ENCODE data around the gene ADAP1.
"Not testable (repeated sequence)": the region's sequence is repeated elsewhere in the genome, so short reads cannot be mapped to it uniquely, and the experiment has no call there.

Gene ADAP1, protein sequence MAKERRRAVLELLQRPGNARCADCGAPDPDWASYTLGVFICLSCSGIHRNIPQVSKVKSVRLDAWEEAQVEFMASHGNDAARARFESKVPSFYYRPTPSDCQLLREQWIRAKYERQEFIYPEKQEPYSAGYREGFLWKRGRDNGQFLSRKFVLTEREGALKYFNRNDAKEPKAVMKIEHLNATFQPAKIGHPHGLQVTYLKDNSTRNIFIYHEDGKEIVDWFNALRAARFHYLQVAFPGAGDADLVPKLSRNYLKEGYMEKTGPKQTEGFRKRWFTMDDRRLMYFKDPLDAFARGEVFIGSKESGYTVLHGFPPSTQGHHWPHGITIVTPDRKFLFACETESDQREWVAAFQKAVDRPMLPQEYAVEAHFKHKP

DNA sequence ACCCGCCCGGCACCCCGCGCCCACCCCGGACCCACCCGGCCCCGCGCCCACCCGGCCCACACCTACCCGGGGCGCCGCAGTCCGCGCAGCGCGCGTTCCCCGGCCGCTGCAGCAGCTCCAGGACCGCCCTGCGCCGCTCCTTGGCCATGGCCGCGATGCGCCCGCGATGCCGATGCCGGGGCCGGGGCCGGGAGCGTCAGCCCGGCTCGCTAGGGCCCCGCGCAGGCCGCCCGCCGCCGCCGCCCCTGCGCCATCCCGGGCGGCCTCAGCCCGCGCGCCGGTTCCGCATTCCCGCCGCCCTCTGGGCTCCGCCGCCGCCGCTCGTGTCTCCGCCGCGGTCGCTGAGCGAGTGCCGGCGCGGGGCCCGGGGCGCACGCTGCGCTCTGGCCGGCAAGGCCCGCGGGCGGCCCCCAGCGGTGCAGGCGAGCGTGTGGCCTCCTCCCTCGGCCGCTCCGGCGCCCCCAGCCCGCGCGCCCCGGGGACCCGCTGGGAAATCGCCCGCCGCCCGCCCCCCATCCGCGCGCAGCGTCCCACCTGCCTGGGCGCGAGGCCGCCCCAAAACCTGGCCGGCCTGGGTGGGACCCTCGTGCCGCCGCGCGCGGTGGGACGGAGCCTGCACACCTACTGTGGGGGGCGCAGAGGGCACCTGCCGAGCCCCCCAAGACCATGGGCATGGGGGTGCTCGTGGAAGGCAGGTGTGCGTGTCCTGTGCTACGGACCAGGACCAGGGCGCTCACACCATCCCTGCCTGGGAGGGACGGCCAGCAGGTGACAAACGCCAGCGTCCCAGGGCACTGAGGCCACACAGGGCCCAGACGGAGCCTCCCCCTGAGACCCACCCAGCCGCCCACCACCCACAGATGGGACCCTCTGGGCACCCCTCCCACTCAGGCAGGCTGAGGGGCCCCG lies at the start of gene ADAP1:
Gene ADAP1 (minus strand): TSS at position 351 of the 909 bp plus-strand sequence. CDS start 203 bp downstream, at position 148.
- in situ Hi-C loops (cut with MboI; ENCODE audit: low sequenced_read_pairs), result no loop called here

DNA sequence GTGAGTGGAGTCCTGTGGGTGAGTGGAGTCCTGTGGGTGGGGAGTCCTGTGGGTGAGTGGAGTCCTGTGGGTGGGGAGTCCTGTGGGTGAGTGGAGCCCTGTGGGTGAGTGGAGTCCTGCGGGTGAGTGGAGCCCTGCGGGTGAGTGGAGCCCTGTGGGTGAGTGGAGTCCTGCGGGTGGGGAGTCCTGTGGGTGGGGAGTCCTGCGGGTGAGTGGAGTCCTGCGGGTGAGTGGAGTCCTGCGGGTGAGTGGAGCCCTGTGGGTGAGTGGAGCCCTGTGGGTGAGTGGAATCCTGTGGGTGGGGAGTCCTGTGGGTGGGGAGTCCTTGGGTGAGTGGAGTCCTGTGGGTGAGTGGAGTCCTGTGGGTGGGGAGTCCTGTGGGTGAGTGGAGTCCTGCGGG lies 48.0 kb upstream of the ADAP1 start:
- in situ Hi-C loops (cut with MboI; ENCODE audit: low sequenced_read_pairs), result not testable (repeated sequence)

DNA sequence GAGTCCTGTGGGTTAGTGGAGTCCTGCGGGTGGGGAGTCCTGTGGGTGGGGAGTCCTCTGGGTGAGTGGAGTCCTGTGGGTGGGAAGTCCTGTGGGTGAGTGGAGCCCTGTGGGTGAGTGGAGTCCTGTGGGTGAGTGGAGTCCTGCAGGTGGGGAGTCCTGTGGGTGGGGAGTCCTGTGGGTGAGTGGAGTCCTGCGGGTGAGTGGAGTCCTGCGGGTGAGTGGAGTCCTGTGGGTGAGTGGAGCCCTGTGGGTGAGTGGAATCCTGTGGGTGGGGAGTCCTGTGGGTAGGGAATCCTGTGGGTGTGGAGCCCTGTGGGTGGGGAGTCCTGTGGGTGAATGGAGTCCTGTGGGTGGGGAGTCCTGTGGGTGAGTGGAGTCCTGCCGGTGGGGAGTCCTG lies 47.5 kb upstream of the ADAP1 start:
- in situ Hi-C loops (cut with MboI; ENCODE audit: low sequenced_read_pairs), result not testable (repeated sequence)

DNA sequence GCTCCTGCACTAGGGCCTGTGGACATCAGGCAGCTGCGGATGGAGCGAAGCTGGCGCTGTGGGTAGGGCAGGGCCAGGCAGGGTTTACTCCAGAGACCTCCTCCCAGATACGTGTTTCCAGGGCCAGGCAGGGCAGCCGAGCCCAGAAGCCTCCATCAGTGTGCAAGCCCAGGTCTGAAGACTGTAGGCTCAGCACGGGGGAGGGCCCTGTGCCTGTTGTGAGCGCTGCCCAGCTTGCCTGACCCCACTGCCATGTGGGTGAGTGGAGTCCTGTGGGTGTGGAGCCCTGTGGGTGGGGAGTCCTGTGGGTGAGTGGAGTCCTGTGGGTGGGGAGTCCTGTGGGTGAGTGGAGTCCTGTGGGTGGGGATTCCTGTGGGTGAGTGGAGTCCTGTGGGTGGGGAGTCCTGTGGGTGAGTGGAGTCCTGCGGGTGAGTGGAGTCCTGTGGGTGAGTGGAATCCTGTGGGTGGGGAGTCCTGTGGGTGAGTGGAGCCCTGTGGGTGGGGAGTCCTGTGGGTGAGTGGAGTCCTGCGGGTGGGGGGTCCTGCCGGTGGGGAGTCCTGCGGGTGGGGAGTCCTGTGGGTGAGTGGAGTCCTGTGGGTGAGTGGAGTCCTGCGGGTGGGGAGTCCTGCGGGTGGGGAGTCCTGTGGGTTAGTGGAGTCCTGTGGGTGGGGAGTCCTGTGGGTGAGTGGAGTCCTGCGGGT lies 46.7 kb upstream of the ADAP1 start:
- in situ Hi-C loops (cut with MboI; ENCODE audit: low sequenced_read_pairs), result not testable (repeated sequence)

DNA sequence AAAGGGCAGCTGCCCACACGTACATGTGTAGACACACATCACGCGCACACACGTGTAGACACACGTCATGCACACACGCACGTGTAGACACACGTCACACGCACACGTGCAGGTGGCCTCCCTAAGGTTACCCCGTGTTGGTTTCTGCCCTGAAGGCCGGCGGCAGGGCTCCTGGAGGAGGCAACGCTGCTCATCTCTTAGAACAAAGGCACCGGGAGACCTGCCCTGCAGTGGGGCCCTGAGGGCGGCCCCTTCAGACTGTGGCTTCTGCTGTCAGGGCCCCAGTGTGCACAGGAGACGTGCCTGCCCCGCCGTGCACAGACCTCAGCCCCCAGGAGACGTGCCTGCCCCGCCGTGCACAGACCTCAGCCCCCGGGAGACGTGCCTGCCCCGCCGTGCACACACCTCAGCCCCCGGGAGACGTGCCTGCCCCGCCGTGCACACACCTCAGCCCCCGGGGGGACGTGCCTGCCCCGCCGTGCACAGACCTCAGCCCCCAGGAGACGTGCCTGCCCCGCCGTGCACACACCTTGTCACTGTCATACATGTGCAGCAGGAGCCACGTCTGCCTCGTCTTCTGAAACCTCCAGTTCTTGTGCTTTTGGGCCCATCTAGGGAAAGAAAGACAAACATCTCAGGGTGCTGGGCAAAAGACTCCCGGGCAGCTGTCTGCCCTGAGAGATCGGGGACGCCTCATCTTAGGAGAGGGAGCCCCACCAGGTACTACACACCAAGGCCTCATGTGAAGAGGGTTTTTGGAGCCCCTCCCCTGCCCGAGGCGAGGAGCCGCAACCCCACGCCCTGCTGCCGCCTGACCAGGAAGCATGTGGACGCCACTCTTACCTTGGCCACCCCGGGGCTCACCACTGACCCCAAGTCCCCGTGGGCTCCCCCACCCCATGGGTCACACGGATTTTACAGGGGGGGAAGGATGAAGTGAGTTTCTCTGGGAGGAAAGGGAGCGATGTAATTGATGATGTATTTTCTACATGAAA lies 45.8 kb upstream of the ADAP1 start:
- in situ Hi-C loops (cut with MboI; ENCODE audit: low sequenced_read_pairs), result no loop called here

DNA sequence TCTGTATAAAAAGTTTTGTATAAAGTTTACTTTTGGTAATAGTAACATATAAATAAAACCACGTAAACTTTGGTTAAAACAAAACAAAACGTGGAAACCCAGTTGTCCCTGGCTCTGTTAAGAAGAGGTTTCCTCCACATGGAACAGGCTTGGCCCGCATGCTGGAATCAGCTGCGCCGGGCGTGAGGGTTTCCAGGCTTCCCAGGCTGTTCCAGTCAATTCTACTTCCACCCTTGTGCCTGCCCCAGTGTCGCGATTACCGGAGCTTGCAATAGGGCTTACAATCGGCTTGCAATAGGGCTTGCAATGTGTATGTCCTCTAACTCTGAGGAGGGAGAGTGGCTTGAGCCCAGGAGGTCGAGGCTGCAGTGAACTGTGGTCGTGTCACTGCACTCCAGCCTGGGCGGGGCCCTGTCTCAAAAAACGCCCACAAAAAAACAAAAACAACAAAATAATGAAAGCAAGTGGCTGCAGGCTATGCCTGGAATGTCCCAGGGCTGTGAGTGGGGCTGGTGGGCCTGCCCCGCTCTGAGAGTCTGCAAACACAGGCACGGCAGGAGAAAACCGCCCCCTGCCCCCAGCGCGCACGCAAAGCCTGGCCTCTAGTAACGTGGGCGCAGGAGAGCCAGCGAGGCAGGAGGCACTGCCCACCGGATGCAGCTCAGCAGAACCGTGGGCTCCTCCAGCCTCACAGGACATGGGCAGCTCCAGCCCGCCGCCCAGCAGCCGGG lies 44.8 kb upstream of the ADAP1 start:
- in situ Hi-C loops (cut with MboI; ENCODE audit: low sequenced_read_pairs), result no loop called here

DNA sequence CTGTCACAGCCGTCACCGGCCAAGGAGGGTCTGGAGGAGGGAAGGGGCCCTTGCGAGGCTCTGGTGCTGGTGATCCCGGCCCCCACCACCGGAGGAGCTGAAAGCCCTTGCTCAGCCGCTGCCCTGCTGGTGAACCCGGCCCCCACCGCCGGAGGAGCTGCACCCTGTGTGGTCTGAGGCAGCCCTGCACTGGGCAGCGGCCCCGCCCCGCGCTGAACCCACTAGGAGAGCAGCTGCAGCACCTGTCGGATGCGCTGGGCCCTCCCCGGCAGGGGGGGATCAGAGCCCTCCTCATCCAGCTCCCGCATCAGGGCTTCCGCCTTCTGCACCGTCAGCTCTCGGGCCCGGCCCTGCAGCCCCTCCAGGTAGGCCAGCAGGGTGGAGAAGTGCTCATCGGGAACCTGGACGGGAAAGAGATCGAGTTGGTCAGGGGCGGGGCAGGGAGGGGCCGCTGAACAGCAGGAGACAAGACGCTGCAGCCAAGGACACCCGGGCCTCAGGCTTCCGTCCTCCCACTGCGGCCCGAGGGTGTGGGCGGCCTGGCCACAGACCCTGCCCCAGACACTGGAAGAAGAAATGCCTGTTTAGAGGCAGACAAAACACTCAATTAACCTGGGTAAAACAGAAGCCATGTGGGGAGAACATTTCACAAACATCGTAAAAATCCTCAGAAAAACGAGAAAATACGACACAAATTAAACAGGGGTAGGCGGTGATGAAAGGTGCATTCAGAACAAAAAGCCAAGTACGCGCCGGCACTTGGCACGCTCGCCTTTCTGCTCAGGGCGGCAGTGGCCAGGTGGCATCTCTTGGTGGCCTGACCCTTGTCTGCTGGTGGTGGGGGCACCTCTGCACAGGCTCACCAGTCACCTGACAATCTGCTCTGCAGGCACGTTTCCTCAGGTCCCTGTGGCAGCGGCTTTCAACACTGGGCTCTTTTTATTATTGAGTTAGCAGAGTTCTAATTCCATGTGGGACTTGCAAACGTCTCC lies 43.2 kb upstream of the ADAP1 start:
- in situ Hi-C loops (cut with MboI; ENCODE audit: low sequenced_read_pairs), result no loop called here

DNA sequence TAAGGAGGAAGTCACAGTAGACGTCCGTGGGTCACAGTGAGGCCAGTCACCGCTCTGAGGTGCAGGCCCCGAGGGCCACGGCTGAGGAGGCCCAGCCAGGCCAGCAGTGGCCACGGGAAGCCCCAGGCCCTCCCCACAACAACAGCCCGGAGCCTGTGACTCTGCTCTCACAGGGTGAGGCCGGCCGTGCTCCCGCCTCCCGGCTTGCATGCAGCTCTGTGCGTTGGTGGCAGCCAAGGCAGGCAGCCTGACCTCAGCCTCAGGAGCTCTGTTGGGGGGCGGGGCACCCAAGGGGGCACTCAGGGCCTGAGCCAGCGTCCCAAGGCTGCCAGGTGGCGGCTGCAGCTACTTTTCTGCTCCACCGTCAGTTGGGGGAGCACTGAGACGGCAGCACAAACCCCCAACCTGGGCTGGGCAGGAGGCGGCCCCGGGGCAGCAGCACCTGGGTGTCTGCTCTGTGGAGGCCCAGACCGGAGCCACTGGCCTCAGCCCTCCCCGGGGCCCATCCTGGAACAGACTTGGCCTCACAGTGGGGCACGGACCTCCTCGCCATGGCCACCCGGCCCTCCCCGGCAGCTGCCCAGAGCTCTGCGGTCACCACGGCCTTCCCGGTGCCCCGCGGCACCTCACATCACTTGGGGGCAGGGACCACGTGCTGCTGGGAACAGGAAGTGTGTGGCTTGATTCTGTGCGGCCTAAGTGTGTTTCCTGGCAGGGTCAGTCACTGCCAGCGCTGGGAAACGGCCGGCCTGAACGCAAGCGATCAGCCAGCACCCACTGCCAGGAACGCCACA lies 41.8 kb upstream of the ADAP1 start:
- in situ Hi-C loops (cut with MboI; ENCODE audit: low sequenced_read_pairs), result no loop called here

DNA sequence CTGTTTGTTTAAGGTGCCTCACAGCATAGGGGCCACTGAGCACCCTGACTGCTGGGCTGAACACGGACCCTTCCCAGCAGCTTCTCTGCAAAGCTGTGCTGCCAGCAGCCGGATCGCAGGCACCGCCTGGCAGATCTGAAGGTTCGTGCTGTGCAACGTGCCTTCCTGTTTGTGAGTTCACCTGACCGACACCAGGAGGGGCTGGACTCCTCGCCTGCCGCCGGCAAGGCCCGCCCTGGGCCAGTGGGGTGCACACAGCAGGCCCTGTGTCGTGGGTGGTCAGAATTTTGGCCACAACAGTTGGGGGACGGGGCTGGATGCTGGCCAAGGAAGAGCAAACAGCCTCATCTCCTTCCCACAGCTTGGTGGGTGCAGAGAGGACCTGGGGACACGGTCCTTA lies 41.1 kb upstream of the ADAP1 start:
- in situ Hi-C loops (cut with MboI; ENCODE audit: low sequenced_read_pairs), result no loop called here

DNA sequence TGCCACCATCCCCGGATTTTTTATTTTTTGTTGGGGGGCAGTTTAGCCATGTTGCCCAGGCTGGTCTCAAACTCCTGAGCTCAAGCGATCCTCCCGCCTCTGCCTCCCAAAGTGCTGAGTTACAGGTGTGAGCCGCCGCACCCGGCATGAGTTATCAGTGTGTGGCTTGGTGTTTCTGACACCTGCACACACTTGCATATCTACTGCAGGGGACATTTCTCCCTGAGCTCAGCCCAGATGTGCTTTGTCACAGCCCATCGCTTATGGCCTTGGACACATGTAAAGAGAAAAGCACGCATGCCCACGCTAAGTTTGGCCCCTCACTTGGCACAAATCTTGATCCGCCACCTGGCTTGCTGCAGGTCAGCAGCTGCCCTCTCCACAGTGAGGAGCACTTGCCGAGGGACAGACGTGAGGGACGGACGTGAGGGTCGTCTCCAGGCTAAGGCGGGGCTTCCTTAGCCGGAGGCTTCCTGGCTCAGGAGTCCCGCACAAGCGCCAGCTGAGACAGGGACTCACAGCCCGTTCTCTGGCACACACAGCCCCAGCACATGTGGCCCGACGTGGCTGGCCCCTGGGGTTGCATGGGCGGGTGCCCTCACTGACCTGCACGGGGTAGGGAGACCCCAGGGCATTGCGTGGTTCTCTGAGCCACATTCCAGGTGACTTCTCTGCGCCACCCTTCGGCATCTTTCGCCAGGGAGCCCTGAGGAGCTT lies 40.3 kb upstream of the ADAP1 start:
- in situ Hi-C loops (cut with MboI; ENCODE audit: low sequenced_read_pairs), result no loop called here

DNA sequence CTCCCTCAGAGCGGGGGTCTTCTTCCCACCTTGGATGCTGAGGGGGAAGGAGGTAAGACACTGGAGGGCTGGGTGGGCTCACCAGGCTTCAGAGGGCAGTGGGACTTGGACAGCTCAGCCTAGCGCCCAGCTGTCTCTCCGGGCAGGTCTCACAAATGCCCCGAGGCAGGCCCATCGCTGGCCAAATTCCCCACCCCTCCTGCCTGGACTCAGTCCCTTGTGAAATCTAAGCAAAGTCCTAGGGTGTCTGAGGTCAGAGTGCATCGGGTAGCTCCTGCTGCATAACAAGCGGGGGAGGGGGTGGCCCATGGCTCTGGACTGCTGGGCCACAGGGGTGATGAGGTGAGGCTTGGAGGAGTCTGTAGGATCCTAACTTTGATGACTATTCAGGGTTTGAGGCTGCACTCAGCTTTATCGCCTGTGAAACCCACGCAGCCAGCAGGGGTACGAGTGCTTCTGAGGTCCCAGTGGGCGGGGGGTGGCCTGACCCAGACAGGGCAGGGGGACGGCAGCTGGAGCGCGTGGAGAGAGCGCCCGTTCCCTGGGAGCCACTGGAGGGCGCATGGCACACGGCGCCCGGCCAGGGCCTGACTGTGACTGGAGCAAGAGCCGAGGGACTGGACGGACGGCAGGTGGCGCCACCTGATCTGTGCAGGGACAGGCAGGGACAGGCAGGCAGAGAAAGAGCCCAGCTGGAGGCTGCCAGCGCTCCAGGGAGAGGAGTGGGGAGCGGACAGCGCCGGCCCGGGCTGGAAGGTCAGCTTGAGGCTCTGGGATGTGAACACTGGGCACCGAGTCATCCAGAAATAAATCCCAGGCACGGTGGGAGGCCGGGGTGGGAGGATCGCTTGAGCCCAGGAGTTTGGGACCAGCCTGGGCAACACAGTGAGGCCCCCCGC lies 38.5 kb upstream of the ADAP1 start:
- in situ Hi-C loops (cut with MboI; ENCODE audit: low sequenced_read_pairs), result no loop called here

DNA sequence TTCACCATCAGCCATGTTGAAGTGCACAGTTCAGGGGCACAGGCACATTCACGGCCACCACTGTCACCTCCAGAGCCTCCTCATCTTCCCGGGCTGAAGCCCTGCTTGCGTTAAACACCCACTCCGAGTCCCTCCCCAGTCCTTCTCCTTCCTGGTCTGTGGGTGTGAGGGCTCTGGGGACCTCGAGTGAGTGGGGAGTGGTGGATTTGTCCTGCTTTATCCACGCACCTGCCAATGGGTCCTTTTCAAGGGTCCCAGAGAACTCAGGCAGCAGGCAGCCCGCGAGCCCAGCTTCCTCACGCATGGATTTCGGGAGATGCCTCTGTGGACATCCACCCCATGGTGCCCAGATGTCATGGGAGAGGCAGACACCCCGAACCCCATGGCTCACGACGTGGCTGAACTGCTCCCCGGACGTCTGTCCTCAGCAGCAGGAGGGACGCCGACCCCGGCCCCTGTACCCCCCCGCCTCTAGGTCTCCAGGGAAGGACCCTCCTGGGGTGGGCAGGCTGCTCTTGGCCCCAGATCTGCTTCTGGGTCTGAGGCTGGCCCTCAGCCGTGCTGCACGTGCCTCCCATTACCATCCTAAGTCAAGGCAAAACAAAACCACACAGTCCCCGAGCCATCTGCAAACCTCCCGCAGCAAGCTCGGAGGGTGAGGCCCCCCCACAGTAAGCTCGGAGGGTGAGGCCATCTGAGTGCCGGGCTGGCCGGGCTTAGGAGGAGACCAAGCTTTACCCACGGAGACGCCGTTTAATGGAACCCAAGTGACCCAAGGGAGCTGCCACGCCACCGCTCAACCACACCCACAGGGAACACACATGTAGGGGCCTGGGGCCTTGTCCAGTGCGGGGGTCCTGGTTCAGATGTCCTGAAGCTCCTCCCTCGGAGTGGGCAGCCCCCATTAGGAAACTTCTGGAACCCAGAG lies 37.5 kb upstream of the ADAP1 start:
- in situ Hi-C loops (cut with MboI; ENCODE audit: low sequenced_read_pairs), result no loop called here

DNA sequence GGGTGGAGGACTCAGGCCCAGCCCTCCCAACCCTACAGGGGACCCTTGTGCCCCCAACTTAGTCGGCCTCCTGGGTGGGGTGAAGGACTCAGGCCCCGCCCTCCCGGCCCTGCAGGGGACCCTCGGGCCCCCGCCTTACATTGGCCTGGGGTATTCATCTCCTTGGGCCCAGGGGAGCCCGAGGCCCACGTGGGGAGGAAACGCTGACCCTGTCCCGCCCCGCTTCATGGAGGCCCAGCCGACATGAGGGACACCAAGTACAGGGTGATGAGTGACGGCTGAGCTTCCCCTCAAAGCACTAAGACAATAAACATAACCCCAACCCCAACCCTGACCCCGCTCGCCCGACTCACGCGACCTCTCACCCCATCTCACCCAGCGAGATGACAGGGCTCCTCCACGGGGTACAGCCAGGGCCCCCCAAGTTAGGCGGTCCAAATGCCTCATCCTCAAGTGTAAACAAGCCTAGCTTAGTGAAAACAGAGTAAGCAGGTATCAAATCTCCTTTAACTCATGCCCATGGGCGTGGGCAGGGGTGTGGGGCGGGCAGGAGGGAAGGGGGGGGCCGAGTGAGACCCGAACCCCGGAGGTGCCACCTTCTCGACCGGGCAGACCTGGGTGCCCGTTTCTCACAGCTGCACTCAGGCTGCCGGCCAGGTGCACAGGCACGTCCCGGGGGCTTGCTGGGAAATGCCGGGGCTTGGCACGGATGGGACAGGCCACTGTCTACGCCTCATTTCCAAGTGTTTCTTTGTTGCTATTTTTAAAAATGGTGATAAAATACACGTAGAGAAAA lies 36.7 kb upstream of the ADAP1 start:
- in situ Hi-C loops (cut with MboI; ENCODE audit: low sequenced_read_pairs), result no loop called here

DNA sequence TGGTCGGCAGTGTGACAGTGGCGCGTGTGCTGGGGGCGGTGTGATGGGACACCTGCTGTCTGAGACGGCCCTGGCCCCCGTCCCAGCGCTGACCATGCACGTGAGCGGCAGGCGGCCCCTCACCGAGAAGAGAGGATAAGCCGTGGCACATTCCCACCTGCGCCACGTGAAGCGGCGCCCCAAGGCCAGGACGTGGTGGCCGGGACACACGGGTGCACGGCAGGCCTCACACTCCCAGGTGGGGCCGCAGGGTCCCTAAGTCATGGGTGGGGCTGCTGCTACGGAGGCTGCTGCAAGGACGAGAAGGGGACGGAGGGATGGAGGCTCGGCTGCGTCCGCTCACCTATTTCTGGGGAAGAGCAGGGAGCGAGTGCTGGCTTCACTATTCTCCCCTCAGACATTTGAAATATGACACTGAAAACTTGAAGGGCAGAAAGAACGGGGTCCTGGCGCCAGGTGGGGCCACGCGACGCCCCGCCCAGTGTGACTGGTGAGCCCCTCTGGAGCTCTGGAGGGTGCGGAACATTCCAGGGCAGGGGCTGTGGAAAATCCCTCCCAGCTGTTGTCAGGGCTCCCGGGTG lies 36.0 kb upstream of the ADAP1 start:
- in situ Hi-C loops (cut with MboI; ENCODE audit: low sequenced_read_pairs), result no loop called here
